GM18502 (cell line): ENCODE results near the gene STK11.
"Not testable (repeated sequence)": the region's sequence is repeated elsewhere in the genome, so short reads cannot be mapped to it uniquely, and the experiment has no call there.

Source experiments
- ATAC-seq: cut with Tn5 transposase; IDR thresholded peaks from one replicate; pipeline ENCODE4 v1.9.1; 2021; ENCODE audit warnings: mild to moderate bottlenecking; ENCODE audit not compliant: unreplicated experiment, poor library complexity

Gene STK11

GRCh38 chr19:1168572-1169410, 36.8 kb upstream of the STK11 start:
- no peak for ATAC-seq

- ATAC-seq = no peak
Measured at GRCh38 chr19:1169411-1169791, 36.2 kb upstream of the STK11 start.

DNA sequence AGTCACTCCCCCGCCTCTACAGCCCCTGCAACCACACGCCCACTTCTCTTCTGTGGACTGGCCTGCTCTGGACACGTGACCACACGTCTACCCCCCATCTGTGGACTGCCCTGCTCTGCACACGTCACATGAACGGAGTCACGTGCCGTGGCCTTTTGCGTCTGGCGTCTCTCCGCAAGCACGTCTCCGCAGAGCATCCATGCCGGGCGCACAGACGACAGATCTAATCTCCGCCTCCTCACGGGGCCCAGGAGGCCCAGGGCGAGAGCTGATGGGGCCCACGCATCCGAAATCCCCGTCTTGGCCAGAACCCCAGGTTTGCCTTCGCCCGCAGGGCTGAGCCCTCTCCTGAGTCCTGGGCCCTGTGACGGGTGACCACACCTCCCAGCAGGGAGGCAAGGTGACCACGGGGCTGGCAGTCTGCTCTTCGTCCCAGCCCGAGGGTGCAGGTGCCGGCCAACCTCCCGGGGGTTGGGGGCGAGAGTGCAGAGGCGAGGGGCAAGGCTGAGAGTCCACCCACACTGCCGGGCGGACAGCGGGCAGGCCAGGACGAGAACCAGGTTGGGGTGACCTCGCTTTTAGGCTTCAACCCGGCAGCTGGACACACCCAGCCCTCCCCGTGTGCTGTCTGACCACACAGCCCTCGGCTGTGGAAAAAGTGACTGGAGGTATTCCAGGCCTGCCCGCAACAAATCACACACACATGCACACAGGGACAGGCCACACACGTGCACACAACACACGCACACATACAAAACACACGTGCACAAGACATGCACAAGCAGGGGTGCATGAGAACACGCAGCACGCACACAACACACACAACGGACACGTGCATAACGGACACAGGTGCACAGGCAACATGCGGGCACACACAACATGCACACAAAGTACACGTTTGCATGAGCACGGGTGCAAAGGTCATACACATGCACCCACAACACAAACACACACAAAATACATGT, 35.4 kb upstream of the STK11 start:
- no peak for ATAC-seq

- ATAC-seq = no peak
Measured at GRCh38 chr19:1170938-1171754, 34.4 kb upstream of the STK11 start.

GRCh38 chr19:1171755-1172352, 33.7 kb upstream of the STK11 start:
- ATAC-seq = no peak

DNA sequence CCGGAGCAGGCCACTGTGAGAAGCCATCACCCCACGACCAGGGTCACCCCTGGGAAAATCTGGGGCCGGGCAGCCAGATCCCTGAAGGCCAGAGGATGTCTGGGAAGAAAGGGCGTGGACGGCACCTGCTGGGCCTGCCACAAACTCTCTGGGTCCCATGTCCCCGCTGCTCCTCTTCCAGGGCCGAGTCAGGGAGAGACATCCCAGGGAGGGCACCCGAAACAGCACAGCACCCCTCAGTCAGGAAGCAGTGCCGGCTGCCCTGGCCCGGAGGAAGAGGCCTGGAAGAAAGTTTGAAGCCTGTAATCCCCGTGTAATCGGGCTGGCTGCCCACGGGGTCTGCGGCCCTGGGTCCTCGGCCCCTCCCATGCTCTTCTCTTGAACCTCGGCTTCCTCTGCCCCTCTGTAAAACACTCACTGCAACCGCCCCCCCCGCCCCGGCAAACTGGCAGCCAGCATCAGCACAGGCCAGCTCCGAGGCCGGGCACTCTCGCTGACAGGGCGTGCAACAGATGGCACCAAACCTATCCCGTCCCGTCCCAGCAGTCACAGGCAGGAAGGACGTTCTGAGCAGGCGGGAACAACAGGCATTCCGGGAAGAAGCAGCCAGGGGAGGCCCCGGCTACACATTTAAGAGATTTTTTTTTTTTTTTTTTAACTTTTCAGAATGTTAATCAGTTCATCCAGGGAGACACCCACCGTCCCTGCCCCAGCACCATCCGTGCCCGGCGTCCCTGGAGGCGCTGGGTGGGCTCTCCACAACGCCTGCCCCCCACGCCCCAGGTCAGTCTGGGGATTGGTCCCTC, 33.0 kb upstream of the STK11 start:
- ATAC-seq = no peak

DNA sequence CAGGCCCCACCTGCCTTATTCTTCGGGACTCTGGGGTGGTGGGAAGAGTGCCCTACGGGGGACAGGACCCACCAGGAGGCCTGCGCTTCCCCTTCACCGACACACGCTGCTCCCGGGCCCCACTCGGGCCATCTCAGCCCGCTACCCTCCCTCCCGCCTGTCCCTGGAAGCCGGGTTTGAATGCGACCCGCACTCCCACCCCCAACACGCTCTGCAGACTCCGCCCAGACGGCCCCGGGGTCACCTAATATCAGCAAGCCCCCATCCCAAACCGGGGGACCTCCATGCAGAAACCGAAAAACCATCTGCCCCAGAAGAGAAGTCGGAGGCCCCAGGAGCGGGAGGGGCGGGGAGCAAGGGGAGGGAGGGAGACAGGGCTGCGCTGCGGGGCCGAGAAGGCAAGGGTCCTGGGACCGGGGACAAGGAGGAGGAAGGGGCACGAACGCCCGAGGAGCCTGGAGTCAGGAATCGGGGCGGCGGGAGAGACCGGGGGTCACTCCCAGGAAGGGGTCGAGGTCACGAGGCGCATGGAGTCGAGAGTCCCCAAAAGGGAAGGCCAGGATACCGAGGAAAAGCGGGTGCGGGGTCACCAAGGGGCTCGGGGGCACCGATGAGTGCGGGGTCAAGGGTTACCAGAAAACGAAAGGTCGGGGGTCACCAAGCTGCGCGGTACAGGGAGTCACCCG, 32.3 kb upstream of the STK11 start:
- no peak for ATAC-seq

- no peak for ATAC-seq
Measured at GRCh38 chr19:1173845-1174809, 31.5 kb upstream of the STK11 start, which contains the start of gene SBNO2. SBNO2 (minus strand) TSS chr19:1174268; CDS start chr19:1154276, 19,992 bp downstream.

DNA sequence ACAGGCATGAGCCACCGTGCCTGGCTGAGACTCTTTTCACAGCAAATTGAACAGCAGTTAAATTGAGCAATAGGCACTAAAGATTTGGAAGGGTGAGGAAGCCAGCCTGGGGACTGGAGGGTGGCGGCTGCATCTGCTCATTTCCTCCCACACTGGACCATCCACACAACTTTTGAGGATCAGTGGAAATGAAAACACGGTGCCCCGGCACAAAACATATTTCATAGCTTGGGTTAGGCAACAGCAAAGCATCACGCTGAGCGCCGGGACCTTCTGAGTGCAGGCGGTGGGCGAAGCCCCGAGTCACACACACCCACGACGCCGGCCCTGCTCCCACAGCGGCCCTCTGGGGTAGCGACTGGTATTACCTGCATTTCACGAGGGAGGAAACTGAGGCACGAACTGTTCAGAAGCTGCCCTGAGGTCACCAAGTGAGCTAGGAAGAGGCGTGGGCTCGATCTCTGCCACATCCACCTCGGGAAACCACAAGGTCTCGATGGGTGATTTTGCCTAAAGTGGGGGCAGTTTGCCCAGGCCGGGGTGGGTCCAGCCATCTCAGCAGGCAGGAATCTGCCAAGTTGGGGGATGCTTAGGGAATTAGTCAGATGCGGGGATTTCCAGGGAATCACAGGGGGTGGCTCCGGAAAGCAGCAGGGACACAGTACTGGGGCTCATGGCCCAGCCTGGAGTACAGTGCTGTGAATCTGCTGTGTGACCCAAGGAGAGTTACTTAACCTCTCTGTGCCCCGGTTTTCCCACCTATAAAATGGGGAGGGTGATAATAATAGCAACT, 28.1 kb upstream of the STK11 start:
- ATAC-seq = no peak

GRCh38 chr19:1181606-1182005, 24.0 kb upstream of the STK11 start:
- no peak for ATAC-seq

DNA sequence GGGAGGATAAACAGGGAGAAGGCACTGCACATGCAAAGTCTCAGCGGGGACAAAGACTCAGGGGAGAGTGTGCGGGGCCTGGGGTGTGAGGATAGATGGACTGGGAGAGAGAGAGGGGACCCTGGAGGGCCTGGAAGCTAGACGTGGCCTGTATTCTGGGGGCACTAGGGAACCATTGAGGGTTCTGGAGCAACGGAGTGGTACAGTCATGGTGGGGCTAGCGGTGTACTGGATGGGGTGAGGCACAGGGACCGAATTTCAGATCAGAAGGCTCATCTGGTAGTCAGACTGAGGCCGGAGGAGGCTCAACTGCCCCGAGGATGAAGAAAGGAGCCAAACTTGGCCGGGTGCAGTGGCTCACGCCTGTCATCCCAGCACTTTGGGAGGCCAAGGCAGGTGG, 23.5 kb upstream of the STK11 start:
- no peak for ATAC-seq

- no peak for ATAC-seq
Measured at GRCh38 chr19:1182727-1183126, 22.9 kb upstream of the STK11 start.

DNA sequence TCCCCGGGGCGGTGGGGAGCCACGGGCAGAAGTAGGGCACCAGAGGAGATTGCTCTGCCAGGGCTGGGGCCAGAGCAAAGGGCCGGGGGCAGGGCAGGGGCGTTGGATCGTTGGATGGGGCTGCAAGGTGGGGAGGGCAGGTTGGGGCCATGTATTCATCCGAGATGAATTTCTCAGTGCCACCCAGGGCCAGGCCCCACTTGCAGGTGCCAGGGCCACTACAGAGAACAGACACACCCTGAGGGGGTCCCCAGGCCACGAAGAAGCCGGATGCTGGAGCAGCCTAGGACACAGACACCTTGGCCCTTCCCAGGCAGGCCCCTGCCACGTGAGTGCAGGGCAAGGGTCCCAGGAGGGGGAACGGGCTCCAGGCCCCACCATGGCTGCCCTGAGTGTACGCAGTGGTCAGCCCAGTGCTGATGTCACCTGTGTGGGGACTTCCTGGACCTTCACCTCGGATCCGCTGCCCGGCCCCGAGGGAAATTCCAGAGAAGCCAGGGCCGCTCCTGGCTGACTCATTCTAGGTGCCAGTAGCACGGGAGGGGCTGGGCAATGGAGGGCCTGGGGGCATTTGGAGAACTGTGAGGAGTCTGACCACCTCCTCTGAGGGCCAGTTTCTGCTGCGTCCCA, 21.9 kb upstream of the STK11 start:
- ATAC-seq = peak; percentile 42

GRCh38 chr19:1189419-1189818, 16.2 kb upstream of the STK11 start:
- ATAC-seq = no peak

DNA sequence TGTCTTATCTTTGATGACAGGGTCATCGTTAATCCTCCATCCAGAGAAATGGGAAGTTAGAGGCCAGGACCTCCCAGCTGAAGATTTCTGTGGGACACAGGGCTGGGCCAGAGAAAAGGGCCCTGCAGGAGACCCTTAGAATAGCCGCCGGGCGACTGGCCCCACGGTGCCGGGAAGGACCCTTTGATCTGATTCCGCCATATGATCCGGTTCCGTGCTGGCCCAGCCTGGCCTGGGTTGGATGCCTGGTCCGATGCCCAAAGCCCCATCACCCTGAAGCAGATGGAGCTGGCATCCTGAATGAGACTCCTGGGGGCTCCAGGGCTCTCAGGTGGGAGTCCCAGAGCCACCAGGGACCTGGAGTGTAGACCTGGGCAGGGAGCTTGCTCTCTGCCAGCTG, 6.0 kb upstream of the STK11 start:
- no peak for ATAC-seq

GRCh38 chr19:1200614-1201013, 5.0 kb upstream of the STK11 start:
- ATAC-seq = not testable (repeated sequence)
